Measurements from ENCODE around the gene ARHGAP26. TPM values are rescaled to one million over a fixed set of nuclear protein-coding genes. Genes with fewer than 3 reads are reported as not detected.
A peak's percentile ranks its signal among the peaks of the same experiment; 100 is the strongest.

ARHGAP26 gene
- total and polyA plus RNA-seq, 2 experiments from 2014 or later: 9.5 to 16.8 TPM

- Histone ChIP-seq H3K27me3 (ENCODE audit: insufficient read depth) (no peaks in the 10 kb centered on the region), H3K4me3 (no peak overlapping the region), H3K36me3 (ENCODE audit: insufficient read depth) (peaks cover 7% of the 10 kb centered on the region), H3K27ac (ENCODE audit: low read depth) (no peak overlapping the region), H2AFZ (no peak overlapping the region), H3K4me2 (no peak overlapping the region), H3K9me2 (ENCODE audit: insufficient read depth) (no peaks in the 10 kb centered on the region), H3K79me2 (replicated peaks; ENCODE audit: insufficient read depth) (no peaks in the 10 kb centered on the region), H3K4me1 (ENCODE audit: insufficient read depth) (no peaks in the 10 kb centered on the region; the same call in 1 of the 2 replicates), H3F3A (replicated peaks; ENCODE audit: low read depth) (no peaks in the 10 kb centered on the region), H4K20me1 (replicated peaks; ENCODE audit: insufficient read depth) (no peaks in the 10 kb centered on the region; the same call in 1 of the 2 replicates)
- TF ChIP-seq POLR2AphosphoS5 (IDR thresholded peaks at IDR 0.05; ENCODE audit: low read depth): no peak
- no peak for TF ChIP-seq JUNB (IDR thresholded peaks at IDR 0.05; ENCODE audit: unreplicated experiment)
- no peak for TF ChIP-seq ZNF331 (CRISPR knock-in tag; IDR thresholded peaks at IDR 0.05; ENCODE audit: low read depth)
- TF ChIP-seq STAT1 (IDR thresholded peaks at IDR 0.05; ENCODE audit: unreplicated experiment): no peak
- TF ChIP-seq, protein P1, sequence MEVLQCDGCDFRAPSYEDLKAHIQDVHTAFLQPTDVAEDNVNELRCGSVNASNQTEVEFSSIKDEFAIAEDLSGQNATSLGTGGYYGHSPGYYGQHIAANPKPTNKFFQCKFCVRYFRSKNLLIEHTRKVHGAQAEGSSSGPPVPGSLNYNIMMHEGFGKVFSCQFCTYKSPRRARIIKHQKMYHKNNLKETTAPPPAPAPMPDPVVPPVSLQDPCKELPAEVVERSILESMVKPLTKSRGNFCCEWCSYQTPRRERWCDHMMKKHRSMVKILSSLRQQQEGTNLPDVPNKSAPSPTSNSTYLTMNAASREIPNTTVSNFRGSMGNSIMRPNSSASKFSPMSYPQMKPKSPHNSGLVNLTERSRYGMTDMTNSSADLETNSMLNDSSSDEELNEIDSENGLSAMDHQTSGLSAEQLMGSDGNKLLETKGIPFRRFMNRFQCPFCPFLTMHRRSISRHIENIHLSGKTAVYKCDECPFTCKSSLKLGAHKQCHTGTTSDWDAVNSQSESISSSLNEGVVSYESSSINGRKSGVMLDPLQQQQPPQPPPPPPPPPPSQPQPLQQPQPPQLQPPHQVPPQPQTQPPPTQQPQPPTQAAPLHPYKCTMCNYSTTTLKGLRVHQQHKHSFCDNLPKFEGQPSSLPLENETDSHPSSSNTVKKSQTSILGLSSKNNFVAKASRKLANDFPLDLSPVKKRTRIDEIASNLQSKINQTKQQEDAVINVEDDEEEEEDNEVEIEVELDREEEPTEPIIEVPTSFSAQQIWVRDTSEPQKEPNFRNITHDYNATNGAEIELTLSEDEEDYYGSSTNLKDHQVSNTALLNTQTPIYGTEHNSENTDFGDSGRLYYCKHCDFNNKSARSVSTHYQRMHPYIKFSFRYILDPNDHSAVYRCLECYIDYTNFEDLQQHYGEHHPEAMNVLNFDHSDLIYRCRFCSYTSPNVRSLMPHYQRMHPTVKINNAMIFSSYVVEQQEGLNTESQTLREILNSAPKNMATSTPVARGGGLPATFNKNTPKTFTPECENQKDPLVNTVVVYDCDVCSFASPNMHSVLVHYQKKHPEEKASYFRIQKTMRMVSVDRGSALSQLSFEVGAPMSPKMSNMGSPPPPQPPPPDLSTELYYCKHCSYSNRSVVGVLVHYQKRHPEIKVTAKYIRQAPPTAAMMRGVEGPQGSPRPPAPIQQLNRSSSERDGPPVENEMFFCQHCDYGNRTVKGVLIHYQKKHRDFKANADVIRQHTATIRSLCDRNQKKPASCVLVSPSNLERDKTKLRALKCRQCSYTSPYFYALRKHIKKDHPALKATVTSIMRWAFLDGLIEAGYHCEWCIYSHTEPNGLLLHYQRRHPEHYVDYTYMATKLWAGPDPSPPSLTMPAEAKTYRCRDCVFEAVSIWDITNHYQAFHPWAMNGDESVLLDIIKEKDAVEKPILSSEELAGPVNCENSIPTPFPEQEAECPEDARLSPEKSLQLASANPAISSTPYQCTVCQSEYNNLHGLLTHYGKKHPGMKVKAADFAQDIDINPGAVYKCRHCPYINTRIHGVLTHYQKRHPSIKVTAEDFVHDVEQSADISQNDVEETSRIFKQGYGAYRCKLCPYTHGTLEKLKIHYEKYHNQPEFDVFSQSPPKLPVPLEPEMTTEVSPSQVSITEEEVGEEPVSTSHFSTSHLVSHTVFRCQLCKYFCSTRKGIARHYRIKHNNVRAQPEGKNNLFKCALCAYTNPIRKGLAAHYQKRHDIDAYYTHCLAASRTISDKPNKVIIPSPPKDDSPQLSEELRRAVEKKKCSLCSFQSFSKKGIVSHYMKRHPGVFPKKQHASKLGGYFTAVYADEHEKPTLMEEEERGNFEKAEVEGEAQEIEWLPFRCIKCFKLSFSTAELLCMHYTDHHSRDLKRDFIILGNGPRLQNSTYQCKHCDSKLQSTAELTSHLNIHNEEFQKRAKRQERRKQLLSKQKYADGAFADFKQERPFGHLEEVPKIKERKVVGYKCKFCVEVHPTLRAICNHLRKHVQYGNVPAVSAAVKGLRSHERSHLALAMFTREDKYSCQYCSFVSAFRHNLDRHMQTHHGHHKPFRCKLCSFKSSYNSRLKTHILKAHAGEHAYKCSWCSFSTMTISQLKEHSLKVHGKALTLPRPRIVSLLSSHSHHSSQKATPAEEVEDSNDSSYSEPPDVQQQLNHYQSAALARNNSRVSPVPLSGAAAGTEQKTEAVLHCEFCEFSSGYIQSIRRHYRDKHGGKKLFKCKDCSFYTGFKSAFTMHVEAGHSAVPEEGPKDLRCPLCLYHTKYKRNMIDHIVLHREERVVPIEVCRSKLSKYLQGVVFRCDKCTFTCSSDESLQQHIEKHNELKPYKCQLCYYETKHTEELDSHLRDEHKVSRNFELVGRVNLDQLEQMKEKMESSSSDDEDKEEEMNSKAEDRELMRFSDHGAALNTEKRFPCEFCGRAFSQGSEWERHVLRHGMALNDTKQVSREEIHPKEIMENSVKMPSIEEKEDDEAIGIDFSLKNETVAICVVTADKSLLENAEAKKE (CRISPR knock-in tag; IDR thresholded peaks at IDR 0.05): no peak
- TF ChIP-seq, protein P2, sequence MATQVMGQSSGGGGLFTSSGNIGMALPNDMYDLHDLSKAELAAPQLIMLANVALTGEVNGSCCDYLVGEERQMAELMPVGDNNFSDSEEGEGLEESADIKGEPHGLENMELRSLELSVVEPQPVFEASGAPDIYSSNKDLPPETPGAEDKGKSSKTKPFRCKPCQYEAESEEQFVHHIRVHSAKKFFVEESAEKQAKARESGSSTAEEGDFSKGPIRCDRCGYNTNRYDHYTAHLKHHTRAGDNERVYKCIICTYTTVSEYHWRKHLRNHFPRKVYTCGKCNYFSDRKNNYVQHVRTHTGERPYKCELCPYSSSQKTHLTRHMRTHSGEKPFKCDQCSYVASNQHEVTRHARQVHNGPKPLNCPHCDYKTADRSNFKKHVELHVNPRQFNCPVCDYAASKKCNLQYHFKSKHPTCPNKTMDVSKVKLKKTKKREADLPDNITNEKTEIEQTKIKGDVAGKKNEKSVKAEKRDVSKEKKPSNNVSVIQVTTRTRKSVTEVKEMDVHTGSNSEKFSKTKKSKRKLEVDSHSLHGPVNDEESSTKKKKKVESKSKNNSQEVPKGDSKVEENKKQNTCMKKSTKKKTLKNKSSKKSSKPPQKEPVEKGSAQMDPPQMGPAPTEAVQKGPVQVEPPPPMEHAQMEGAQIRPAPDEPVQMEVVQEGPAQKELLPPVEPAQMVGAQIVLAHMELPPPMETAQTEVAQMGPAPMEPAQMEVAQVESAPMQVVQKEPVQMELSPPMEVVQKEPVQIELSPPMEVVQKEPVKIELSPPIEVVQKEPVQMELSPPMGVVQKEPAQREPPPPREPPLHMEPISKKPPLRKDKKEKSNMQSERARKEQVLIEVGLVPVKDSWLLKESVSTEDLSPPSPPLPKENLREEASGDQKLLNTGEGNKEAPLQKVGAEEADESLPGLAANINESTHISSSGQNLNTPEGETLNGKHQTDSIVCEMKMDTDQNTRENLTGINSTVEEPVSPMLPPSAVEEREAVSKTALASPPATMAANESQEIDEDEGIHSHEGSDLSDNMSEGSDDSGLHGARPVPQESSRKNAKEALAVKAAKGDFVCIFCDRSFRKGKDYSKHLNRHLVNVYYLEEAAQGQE (IDR thresholded peaks at IDR 0.05; ENCODE audit: unreplicated experiment): no peak
- TF ChIP-seq CREB1 (CRISPR knock-in tag; IDR thresholded peaks at IDR 0.05; ENCODE audit: low read depth): no peak
- TF ChIP-seq, protein P3, sequence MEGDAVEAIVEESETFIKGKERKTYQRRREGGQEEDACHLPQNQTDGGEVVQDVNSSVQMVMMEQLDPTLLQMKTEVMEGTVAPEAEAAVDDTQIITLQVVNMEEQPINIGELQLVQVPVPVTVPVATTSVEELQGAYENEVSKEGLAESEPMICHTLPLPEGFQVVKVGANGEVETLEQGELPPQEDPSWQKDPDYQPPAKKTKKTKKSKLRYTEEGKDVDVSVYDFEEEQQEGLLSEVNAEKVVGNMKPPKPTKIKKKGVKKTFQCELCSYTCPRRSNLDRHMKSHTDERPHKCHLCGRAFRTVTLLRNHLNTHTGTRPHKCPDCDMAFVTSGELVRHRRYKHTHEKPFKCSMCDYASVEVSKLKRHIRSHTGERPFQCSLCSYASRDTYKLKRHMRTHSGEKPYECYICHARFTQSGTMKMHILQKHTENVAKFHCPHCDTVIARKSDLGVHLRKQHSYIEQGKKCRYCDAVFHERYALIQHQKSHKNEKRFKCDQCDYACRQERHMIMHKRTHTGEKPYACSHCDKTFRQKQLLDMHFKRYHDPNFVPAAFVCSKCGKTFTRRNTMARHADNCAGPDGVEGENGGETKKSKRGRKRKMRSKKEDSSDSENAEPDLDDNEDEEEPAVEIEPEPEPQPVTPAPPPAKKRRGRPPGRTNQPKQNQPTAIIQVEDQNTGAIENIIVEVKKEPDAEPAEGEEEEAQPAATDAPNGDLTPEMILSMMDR (conservative IDR thresholded peaks at IDR 0.05; ENCODE audit: low read depth in 2 of 2): no peak
- peaks cover 18% of the 10 kb centered on the region for H3K4me1 Mint-ChIP-seq
- DNase-seq (ENCODE audit: low spot score) (no peak), ATAC-seq (peak; percentile 83)
- H3K36me3 Mint-ChIP-seq (ENCODE audit: low read depth): peaks cover 35% of the 10 kb centered on the region
- no peaks in the 10 kb centered on the region for H3K27me3 Mint-ChIP-seq (ENCODE audit: insufficient read depth, low read depth, poor library complexity)
- no peaks in the 10 kb centered on the region for H3K9me3 Mint-ChIP-seq
- H3K27ac Mint-ChIP-seq: no peak overlapping the region
- no peak overlapping the region for H3K4me3 Mint-ChIP-seq
These were observed 138.5 kb downstream of the ARHGAP26 start for GRCh38 chr5:142908659-142909058.

All from GM23338 (cell line).